Endothelial cell of umbilical vein (primary cell): Measurements from ENCODE around the gene SLC39A9. TPM values are rescaled to one million over a fixed set of nuclear protein-coding genes. Genes with fewer than 3 reads are reported as not detected.

Experiments
- BruUV-seq: library from RNA; stranded (reverse); fragments of 400-500 nt; replicated peaks from 2 replicates; lab custom pipeline; 2021; lab: Mats Ljungman, UMichigan
- CTCF ChIA-PET: fragments of 300-600, 350-600 bp; sonication (Branson Sonifier 250); formaldehyde crosslinking; loops from one replicate; lab custom pipeline; 2021; ENCODE audit warnings: antibody characterized with exemption, inconsistent platforms; lab: Charles Lee
- POLR2A ChIA-PET: fragments of 300-600, 350-600 bp; sonication (Branson Sonifier 250); formaldehyde crosslinking; loops from one replicate; lab custom pipeline; 2021; ENCODE audit warnings: antibody characterized with exemption, inconsistent platforms; lab: Charles Lee
- DNase-seq: peaks from one replicate; pipeline ENCODE4 v3.0.0-alpha.2; 2011; ENCODE audit warnings: low read depth, low spot score
- FAIRE-seq: peaks from 2 replicates; lab custom pipeline; 2011; peaks lifted over from hg19 to GRCh38; lab: Jason Lieb, UNC
- H2AFZ ChIP-seq: 2 replicates; pipeline ENCODE4 v1.6.0; 2012; ENCODE audit warnings: low read depth, low read length, control low read depth, inconsistent platforms
- H3K27ac ChIP-seq: 2 replicates; pipeline ENCODE4 v1.5.1; 2011; ENCODE audit warnings: low read depth, mild to moderate bottlenecking, control low read depth, low read length, moderate library complexity; ENCODE audit not compliant: insufficient read depth
- H3K27me3 ChIP-seq, 2 experiments: 2 replicates each; pipeline versions ENCODE4 v1.6.0 to v1.6.1; 2011; ENCODE audit warnings: low read length in 2 of 2, mixed read lengths in 1 of 2; ENCODE audit not compliant: control insufficient read depth in 2 of 2, insufficient read depth in 2 of 2
- H3K36me3 ChIP-seq, 2 experiments: 2 replicates in 1 of 2; 3 replicates in 1 of 2; pipeline ENCODE4 v1.5.1; 2011; ENCODE audit warnings: low read length in 2 of 2, mild to moderate bottlenecking in 1 of 2, moderate library complexity in 1 of 2; ENCODE audit not compliant: control insufficient read depth in 2 of 2, insufficient read depth in 2 of 2; ENCODE audit errors: extremely low read depth in 1 of 2
- H3K4me1 ChIP-seq: 3 replicates; pipeline ENCODE4 v1.5.1; 2011; ENCODE audit warnings: mild to moderate bottlenecking, low read length; ENCODE audit not compliant: control insufficient read depth, insufficient read depth; ENCODE audit errors: extremely low read depth
- H3K4me2 ChIP-seq: 2 replicates; pipeline ENCODE4 v1.6.1; 2011; ENCODE audit warnings: low read length, control low read depth, mixed read lengths; ENCODE audit not compliant: insufficient read depth
- H3K4me3 ChIP-seq, 3 experiments: fragments of 200-600 bp in 1 of 3; sonication (generic), shearing (Covaris generic) in 1 of 3; replicated peaks in 1 of 3; 2 replicates each; pipeline ENCODE4 v1.5.1; 2011 to 2016; ENCODE audit warnings: control low read depth in 3 of 3, low read length in 3 of 3, mild to moderate bottlenecking in 2 of 3, inconsistent platforms in 1 of 3, low read depth in 1 of 3, moderate library complexity in 1 of 3; ENCODE audit not compliant: insufficient read depth in 1 of 3
- H3K79me2 ChIP-seq: 2 replicates; pipeline ENCODE4 v1.6.0; 2012; ENCODE audit warnings: low read length, inconsistent platforms; ENCODE audit not compliant: control insufficient read depth, insufficient read depth
- H3K9ac ChIP-seq: replicated peaks from 2 replicates; pipeline ENCODE3; 2011; ENCODE audit warnings: low read length, control low read depth; ENCODE audit not compliant: insufficient read depth; ENCODE audit errors: extremely low read depth
- H3K9me1 ChIP-seq: replicated peaks from 3 replicates; pipeline ENCODE4 v1.6.0; 2011; ENCODE audit warnings: mild to moderate bottlenecking, low read length; ENCODE audit not compliant: control insufficient read depth, insufficient read depth; ENCODE audit errors: extremely low read depth
- H3K9me3 ChIP-seq: replicated peaks from 2 replicates; pipeline ENCODE4 v1.5.1; 2012; ENCODE audit warnings: low read length, inconsistent platforms; ENCODE audit not compliant: control insufficient read depth, insufficient read depth
- H4K20me1 ChIP-seq: replicated peaks from 2 replicates; pipeline ENCODE3; 2011; ENCODE audit warnings: mild to moderate bottlenecking, low read length; ENCODE audit not compliant: control insufficient read depth, insufficient read depth; ENCODE audit errors: extremely low read depth
- EZH2 ChIP-seq: IDR thresholded peaks from 2 replicates; pipeline ENCODE4 v1.6.1; 2012; ENCODE audit warnings: borderline replicate concordance, low read depth, mild to moderate bottlenecking, moderate library complexity, low read length, inconsistent platforms; ENCODE audit not compliant: severe bottlenecking
- FOS ChIP-seq: IDR thresholded peaks from 2 replicates; pipeline ENCODE4 v1.6.1; 2011; ENCODE audit warnings: mild to moderate bottlenecking, low read length, moderate library complexity, borderline replicate concordance; ENCODE audit not compliant: insufficient read depth
- GATA2 ChIP-seq: IDR thresholded peaks from 2 replicates; pipeline ENCODE4 v1.7.0; 2011; ENCODE audit warnings: low read depth, mild to moderate bottlenecking, moderate library complexity, mixed read lengths, low read length; ENCODE audit not compliant: insufficient read length, insufficient read depth
- JUN ChIP-seq: IDR thresholded peaks from 2 replicates; pipeline ENCODE4 v1.6.1; 2011; ENCODE audit warnings: borderline replicate concordance, low read depth; ENCODE audit not compliant: insufficient read length, insufficient read depth
- MYC ChIP-seq: IDR thresholded peaks from one replicate; pipeline ENCODE4 v1.6.1; 2011; ENCODE audit warnings: mild to moderate bottlenecking, low read depth, low read length
- POLR2A ChIP-seq: IDR thresholded peaks from 2 replicates; pipeline ENCODE4 v1.6.1; 2012; ENCODE audit warnings: low read depth, mild to moderate bottlenecking, control low read depth, low read length
- POLR2AphosphoS5 ChIP-seq: IDR thresholded peaks from 2 replicates; pipeline ENCODE4 v1.6.1; 2012; ENCODE audit warnings: low read depth, mild to moderate bottlenecking, control low read depth, low read length, moderate library complexity; ENCODE audit not compliant: insufficient read depth
- dilution Hi-C: fragments of 300-500 bp; cut with MboI; formaldehyde crosslinking; loops from one replicate; pipeline ENCODE4 v1.15.0; 2019; ENCODE audit warnings: low sequenced_read_pairs; ENCODE audit not compliant: extremely low pct_ligation_motif_present
- intact Hi-C: fragments of 100-400 bp; cut with micrococcal nuclease; formaldehyde crosslinking; loops from one replicate; pipeline ENCODE4 v1.10.0; 2022
- polyA plus RNA-seq, 4 experiments: library from polyadenylated mRNA; depleted of rRNA in 3 of 4; stranded (reverse) in 3 of 4; unstranded in 1 of 4; fragments of >200 nt; gene quantifications; 2 replicates each; pipeline versions ENCODE4 v1.2.1 to v1.2.3, GENCODE V29; 2011 to 2012; ENCODE audit warnings: missing spikeins in 1 of 4
- total RNA-seq: library from RNA; stranded (reverse); gene quantifications from 2 replicates; pipeline ENCODE4 v1.2.3, GENCODE V29; 2021
- TF ChIP-seq, protein P1 (sequence below): IDR thresholded peaks from 2 replicates; pipeline ENCODE4 v1.6.1; 2011; ENCODE audit not compliant: insufficient read depth, insufficient read length
- TF ChIP-seq, protein P2 (sequence below), 2 donors: IDR thresholded peaks; 1 replicate in 1 of 2; 2 replicates in 1 of 2; pipeline ENCODE4 v1.5.1; 2011; ENCODE audit warnings: low read length in 2 of 2, mild to moderate bottlenecking in 2 of 2, moderate library complexity in 2 of 2, control low read depth in 1 of 2, inconsistent platforms in 1 of 2, low read depth in 1 of 2; ENCODE audit not compliant: insufficient read depth in 1 of 2; ENCODE audit errors: extremely low read depth in 1 of 2

The SLC39A9 gene
- total and polyA plus RNA-seq, 2 donors (not counting 3 experiments of a cell fraction or from before 2014, with no cell fraction given) = 39.8 to 55.2 TPM

DNA sequence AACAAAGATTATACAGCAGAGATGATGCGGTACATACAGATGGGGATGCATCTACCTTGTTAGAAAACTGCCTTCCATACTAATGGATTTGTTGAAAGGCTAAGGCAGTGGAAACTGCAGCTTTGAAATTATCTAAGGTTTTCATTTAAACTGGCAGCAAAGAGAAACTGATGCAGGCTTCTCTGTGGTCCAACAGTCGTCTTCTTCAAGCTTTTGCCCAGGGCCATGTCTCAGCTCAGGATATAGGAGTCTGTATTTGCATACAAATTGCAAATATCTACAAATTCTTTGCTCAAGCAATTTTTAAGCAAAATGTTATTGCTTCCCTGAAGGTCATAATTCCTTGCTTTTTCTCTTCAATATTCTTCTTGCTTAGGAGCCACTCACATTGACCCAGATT, 34.1 kb upstream of the SLC39A9 start:
- H2AFZ ChIP-seq = no peak overlapping the region
- TF ChIP-seq POLR2AphosphoS5 (no peak), JUN (no peak), FOS (no peak), GATA2 (no peak), EZH2 (no peak), POLR2A (no peak), MYC (no peak)
- TF ChIP-seq, protein P1, sequence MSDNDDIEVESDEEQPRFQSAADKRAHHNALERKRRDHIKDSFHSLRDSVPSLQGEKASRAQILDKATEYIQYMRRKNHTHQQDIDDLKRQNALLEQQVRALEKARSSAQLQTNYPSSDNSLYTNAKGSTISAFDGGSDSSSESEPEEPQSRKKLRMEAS = no peak
- TF ChIP-seq, protein P2, sequence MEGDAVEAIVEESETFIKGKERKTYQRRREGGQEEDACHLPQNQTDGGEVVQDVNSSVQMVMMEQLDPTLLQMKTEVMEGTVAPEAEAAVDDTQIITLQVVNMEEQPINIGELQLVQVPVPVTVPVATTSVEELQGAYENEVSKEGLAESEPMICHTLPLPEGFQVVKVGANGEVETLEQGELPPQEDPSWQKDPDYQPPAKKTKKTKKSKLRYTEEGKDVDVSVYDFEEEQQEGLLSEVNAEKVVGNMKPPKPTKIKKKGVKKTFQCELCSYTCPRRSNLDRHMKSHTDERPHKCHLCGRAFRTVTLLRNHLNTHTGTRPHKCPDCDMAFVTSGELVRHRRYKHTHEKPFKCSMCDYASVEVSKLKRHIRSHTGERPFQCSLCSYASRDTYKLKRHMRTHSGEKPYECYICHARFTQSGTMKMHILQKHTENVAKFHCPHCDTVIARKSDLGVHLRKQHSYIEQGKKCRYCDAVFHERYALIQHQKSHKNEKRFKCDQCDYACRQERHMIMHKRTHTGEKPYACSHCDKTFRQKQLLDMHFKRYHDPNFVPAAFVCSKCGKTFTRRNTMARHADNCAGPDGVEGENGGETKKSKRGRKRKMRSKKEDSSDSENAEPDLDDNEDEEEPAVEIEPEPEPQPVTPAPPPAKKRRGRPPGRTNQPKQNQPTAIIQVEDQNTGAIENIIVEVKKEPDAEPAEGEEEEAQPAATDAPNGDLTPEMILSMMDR (IDR thresholded peaks at IDR 0.05; ENCODE audit: extremely low read depth in 1 of 2, insufficient read depth in 1 of 2, low read depth in 1 of 2, low read length in 2 of 2) = no peak
- H3K27ac ChIP-seq = no peak overlapping the region
- no peaks in the 10 kb centered on the region for H3K4me1 ChIP-seq
- H3K4me2 ChIP-seq = no peak overlapping the region
- intact Hi-C loops = no loop called here
- no peaks in the 10 kb centered on the region for H3K36me3 ChIP-seq
- CTCF ChIA-PET = interaction anchor here (2.5 kb wide), 1 partner anchor 235 kb away, joined by 6 read pairs; no protein-coding TSS in a partner anchor
- no peak overlapping the region for H3K4me3 ChIP-seq
- no peak overlapping the region for H3K9ac ChIP-seq
- BruUV-seq = no TSS peak
- DNase-seq (no peak), FAIRE-seq (no peak)
- no peaks in the 10 kb centered on the region for H4K20me1 ChIP-seq
- POLR2A ChIA-PET = no interaction called here
- dilution Hi-C loops = no loop called here
- H3K9me3 ChIP-seq = no peaks in the 10 kb centered on the region
- H3K79me2 ChIP-seq = no peaks in the 10 kb centered on the region
- H3K27me3 ChIP-seq = peaks cover 0 to 2% of the 10 kb centered on the region in 2 experiments
- no peaks in the 10 kb centered on the region for H3K9me1 ChIP-seq
